Measurements from ENCODE around the gene ATP6V0B. TPM values are rescaled to one million over a fixed set of nuclear protein-coding genes. Genes with fewer than 3 reads are reported as not detected.

Gene ATP6V0B
- total and polyA plus RNA-seq, 2 of the 8 experiments (the other 6 are each of a cell fraction or from before 2014, with no cell fraction given), result 105 to 308 TPM

DNA sequence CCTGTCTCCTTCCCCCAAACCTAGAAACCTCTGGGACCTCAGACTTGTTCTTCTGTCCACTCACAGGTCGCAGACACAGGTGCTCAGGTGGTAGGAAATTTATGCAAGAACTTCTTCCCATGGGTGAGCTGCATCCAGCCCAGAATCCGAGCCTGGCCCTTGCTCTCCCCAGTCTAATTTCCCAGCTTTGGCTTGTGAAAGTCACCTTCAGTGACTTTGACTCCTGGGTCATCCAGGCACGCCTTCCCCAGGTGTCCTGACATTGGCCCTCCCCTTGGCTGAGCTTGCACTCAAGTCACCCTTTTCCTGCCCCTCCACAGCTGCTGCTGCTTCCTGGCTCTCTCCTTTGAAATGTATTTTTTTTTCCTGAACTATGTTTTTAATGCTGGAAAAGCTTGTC lies 21.4 kb upstream of the ATP6V0B start (continued):
- TF ChIP-seq PHF8 (conservative IDR thresholded peaks at IDR 0.05; ENCODE audit: low read depth, low read length) (no peak), CHD2 (IDR thresholded peaks at IDR 0.05; ENCODE audit: low read length) (no peak)
